Measurements from ENCODE around the gene MAD1L1.
"Not testable (repeated sequence)": the region's sequence is repeated elsewhere in the genome, so short reads cannot be mapped to it uniquely, and the experiment has no call there.

Gene MAD1L1

DNA sequence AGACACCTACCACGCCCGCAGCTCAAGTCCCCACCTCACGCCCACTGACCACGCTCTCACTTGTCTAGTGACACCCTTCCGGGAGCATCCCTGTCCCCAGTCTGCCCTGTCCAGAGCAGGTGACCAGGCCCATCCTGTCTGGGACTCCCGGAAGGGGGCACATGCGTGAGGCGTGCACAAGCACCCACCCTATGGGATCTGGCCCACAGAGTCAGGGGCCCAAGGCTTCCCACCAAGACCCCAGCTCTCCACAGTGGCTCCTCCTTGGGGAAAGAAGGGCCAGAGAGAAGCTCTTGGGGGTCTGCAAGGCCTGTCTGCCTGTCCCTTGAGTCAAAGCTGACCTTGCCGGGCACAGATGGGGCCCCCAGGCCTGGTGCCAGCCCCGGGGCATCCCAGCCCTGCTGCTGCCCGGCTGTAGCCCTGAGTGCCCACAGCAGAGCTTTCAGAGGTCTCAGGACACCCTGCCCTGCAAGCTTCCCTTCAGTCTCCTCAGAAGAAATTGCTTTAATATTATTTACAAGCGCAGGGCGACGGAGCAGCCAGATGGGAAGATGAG, 367.7 kb downstream of the MAD1L1 start:
- DNase-seq: no peak

DNA sequence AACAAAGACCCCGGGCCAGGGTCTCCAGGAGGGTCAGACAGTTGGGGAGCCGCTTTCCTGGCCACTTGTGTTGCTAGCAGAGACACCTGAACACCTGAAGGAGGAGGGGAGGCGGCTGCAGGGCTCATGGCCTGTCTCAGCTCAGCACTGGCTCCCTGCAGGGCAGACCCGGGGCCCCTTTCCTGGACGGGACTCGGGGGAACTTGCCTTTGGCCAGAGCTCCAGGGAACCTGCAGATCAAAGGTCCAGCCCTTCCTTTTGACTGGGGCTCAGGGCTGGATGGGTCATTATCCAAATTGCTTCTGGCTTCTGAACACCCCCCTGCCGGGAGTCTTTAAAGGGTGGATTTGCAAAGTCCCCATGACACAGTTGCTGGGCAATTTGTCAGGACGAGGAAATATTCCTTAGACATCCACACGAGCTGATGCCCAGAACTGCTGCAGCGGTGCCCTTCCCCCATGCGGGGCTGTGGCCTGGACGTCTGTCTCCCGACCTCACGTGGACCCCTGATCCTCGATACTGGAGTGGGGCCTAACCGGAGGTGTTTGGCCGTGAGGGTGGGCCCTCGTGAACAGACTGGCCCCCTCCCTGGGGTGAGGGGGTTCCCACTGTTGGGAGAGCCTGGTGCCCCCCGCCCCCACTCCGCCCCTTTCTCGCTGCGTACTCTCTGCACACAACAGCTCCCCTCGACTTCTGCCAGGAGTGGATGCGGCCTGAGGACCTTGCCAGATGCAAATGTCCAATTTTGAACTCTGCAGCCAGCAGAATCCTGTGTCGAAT, 368.4 kb downstream of the MAD1L1 start:
- no peak for DNase-seq

DNA sequence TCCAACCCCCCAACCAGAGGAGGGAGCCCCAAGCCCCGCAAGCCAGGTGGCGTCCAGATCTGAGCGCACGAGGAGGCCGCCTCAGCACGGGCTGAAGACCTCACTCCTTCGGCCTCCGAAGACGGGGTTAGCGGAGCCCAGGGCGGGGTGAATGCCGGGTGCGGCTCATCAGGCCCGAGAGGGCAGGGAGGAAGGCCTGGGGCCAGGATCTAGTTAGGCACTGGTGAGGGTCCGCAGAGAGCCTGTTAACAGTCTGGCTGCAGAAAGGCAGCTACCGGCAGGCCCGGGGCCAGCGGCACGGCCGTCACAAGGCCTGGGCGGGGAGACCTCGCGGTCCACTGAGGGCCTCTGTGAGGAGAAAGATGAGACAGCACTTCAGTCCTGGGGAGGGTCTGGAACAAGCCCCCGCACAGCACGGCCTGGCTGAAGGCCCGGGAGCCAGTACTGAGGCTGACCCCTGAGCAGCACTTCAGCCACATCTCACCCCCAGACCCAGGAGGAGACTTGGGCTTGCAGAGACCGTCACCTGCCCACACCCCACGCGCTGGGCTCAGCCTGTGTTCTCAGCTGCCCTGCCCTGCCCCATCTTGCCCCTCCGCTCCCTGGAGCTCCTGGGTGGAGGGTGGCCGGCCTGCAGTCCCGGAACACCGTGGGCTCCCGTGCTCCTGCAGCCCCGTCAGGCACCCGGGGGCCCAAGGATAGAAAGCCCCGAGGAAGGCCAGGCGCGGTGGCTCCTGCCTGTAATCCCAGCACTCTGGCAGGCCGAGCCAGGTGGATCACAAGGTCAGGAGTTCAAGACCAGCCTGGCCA, 369.4 kb downstream of the MAD1L1 start:
- DNase-seq: no peak

DNA sequence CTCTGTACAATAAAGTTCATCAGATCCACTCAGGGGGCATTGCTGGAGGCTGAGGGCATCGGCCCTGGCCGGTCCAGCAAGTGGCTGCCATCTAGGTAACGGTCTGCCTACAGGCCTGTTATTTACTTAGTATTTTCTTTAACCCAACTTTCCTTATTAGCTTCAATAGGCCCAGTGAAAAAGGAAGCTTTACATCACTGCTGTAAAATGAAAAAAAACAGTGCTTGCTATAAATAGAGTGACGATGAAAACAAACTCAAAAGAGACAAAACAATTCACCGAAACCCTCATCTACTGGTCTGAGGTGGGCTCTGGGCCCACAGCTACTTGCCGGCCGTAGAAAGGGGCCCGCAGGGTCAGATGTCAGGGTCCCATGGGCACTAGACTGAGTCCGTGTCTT, 370.2 kb downstream of the MAD1L1 start:
- DNase-seq: no peak

DNA sequence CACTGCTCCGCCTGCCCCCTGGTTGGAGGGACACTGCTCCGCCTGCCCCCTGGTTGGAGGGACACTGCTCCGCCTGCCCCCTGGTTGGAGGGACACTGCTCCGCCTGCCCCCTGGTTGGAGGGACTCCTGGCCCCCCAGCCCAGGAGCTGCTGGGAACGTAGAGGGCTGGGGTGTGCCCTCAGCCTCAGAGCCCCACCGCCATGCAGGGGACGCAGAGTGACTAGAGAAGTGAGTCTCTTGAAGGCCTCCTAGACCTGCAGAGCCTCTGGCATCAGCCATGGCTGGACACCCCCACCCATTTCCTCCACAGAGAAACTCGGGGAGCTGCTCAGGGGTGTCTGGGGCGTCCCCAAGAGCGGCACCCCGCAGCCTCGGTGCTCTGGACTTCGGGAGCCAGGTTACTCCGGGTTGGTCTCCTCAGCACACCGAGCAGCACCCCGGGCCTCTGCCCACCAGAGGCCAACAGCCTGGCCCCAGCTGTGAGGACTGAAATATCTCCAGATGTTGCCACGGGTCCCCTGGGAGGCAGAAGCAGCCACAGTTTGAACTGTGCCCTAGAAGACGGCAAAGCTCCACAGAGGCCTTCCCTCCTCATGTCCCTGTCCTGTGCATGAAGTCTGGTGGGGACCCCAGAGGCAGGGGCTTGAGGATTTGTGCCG, 370.8 kb downstream of the MAD1L1 start:
- no peak for DNase-seq

DNA sequence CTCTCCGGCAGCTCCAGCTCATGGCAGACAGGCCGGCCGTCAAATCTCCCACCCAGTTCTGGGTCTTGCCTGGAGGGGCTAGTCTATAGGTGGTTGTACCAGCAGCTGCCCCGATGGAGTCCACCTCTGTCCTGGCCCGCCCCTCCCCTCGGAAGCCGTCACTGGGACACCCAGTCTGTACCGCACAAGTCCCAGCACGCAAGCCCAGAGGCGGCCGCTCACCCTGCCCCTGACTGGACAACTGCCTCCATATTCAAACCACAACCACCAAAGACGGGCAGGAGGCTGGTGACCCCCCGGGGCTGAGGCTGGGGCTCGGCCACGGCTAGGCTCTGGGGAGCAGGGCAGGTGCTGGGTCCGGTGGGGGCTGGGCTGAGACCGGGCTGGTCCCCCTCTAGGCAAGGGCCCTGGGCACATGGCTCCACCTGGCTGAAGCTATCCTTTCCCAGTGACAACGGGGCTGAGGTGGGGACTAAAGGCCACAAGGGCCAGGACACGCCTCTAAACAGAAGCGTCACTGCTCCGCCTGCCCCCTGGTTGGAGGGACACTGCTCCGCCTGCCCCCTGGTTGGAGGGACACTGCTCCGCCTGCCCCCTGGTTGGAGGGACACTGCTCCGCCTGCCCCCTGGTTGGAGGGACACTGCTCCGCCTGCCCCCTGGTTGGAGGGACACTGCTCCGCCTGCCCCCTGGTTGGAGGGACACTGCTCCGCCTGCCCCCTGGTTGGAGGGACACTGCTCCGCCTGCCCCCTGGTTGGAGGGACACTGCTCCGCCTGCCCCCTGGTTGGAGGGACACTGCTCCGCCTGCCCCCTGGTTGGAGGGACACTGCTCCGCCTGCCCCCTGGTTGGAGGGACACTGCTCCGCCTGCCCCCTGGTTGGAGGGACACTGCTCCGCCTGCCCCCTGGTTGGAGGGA, 371.6 kb downstream of the MAD1L1 start:
- DNase-seq: not testable (repeated sequence)

DNA sequence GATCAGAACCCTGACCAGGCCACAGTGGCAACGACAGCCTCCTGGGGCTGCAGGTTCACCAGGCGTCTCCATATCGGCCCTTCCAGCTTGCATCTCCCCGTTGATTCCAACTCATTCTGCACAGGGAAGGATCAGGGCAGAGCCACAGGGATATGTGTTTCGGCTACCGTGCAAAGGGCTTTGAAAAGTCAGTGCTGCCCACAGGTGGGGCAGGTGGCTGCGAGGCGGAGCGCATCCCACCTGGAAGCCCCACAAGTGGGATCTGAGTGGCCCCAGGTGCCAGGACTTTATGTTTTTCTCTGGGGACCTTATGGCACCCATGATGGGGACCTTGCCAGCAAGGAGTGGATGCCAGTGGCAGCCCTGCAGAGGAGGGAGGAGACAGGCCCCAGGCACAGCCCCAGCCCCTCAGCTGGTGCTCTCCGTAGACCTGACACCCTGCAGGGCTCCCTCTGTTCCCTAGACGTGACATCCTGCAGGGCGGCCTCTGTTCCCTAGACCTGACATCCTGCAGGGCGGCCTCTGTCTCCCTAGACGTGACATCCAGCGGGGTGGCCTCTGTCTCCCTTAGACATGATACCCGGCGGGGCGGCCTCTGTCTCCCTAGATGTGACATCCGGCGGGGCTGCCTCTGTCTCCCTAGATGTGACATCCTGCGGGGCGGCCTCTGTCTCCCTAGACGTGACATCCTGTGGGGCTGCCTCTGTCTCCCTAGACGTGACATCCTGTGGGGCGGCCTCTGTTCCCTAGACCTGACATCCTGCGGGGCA, 373.3 kb downstream of the MAD1L1 start:
- no peak for DNase-seq

DNA sequence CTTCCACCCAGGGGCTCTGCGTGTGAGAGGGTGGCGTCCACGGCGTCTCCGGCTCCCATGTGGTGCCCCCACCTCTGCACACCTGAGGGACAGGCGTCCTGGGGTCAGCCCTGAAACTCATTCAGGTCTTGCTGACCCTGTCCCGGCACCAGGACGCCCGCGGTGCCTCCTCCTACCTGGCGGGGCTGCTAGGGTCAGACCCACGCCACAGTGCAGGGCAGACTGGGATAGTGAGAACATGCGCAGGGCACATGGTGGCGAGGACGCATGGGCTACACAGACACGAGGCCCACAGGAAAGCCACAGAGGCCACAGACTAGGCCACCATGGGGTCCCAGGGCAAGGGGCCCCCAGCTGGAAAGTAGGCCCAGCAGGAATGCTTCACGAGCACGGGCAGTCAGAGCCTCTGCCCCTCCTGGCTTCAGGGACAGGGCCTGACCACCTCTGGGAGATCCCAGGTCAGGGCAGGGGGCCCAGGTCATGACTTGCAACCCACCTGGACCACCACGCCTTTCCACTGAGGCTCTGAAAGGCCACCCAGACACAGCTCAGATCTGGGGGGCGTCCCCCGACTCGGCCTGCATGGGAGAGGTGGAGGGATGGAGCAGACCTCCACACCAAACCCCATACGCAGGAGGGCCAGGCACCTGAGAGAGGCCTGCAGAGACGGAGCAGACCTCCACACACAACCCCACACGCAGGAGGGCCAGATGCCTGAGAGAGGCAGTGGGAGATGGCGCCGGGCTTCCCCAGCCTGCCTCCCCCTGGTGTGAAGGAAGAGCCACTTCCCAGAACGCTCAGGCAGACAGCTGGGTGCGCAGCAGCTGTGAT, 374.1 kb downstream of the MAD1L1 start:
- DNase-seq: no peak

DNA sequence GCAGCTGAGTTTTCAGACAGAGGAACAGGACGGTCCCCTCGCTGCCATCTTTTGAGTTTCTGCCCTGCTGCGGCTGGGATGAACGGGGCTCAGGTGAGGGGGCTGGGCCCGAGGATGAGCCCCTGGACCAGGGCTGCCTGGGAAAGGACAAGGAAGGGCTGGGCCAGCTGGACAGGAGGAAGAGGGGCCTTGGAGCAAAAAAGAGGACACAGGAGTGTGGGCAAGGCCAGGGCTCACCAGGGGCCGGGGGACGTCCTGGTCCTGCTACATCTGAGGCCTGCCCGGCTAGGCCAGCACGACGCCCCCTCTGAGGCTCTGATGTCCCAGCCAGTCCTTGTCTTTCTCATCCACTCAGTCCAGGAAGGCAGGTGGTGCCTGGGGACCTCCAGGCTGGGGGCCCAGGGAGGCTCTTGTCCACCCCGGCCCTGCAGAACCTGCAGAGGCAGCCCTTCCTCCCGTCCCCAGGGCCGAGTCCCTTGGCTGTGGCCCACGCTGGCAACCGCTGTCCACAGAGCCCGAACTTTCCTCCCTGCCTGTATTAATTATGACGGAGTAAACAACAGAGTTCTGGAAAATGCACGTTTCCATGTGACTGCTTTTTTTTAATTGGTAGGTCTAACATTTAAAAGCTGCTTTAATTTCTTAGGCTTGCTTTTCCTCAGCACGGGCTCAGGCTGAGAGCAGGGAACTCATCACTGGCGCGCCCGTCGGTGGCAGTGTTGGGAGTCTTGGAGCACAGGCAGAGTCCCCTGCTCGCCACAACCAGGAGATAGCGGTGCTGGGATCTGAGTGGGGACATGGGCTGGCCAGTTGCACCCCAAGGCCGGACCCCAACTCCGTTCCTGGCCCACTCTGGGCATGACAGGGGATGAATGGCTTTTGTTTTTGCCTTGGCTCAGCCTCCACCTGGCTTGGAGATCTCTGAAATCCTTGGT, 375.0 kb downstream of the MAD1L1 start:
- DNase-seq: no peak

DNA sequence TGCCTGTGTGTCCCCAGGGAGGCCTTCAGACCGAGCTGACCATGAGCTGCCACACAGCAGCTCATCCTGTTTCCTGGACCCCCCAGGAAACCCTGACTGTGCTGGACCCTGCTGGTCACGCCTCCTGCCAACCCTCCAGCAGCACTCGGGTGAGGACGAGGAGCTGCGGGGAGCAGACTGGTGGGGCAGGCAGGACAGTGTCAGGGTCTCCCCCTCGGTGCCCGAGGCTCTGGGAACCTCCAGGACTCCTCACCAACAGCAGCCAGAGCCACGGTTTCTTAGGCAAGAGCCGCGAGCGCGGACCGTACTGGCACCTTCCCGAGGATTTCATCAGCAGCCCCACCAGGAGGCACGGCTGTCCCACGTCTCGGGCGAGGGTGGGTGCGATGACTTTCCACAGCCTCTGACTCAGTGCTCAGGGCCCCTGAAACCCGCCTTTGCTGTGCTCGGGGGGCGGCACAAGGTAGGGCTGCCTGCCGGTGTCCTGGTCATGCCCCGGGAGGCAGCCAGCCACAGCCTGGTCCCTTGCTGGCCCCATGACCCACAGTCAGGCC, 375.8 kb downstream of the MAD1L1 start:
- no peak for DNase-seq

DNA sequence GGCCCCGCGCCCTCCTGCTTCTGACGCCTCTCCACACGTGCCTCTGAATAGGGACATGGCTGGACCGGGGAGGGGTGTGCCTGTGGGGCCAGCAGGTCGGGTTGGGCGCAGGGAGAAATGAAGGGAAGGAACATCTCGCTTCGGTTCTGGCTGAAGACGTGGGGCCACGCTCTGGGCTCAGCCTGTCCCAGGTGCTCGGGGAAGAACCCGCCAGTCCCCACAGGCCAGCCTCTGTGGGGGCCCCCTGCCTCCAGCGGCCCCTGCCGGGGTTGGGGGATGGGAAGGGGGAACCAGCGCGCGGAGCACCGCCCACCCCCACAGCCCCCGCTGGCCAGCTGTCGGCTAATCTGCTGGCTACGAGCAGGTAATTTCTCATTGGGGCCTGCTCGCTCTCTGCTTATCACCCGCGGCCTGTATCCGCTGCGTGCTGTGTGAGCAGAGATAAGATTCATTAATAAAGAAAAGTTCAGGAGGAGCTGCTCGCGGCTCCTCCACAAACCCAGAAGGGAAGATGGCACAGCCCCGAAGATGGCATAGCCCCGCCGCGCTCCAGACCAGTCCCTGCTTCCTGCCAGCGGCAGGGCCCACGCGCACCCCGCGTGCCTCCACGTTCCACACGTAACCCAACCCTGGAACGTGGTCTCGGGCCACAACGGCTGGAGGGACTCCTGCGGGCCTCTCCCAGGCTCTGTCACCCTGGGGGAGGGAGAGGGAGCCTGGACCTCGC, 376.4 kb downstream of the MAD1L1 start:
- DNase-seq: no peak

DNA sequence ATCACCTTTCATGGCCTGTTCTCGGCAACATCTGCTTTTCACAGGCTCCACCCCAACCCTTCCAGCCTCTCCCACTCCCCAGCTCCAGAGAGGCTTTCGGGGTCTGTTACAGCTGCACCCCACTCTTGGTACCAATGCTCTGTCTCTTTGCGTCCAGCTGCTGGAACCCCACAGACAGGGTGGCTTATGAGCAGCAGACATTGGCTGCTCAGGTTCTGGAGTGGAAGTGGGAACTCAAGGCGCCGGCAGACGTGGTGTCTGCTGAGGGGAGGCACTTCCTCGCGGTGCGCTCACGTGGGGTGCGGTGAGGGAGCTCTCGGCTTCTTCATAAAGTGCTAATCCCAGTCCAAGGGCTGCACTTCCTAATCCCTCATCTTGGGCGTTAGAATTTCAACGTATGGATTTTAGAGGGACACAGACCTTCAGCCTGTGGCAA, 377.0 kb downstream of the MAD1L1 start:
- DNase-seq: no peak

DNA sequence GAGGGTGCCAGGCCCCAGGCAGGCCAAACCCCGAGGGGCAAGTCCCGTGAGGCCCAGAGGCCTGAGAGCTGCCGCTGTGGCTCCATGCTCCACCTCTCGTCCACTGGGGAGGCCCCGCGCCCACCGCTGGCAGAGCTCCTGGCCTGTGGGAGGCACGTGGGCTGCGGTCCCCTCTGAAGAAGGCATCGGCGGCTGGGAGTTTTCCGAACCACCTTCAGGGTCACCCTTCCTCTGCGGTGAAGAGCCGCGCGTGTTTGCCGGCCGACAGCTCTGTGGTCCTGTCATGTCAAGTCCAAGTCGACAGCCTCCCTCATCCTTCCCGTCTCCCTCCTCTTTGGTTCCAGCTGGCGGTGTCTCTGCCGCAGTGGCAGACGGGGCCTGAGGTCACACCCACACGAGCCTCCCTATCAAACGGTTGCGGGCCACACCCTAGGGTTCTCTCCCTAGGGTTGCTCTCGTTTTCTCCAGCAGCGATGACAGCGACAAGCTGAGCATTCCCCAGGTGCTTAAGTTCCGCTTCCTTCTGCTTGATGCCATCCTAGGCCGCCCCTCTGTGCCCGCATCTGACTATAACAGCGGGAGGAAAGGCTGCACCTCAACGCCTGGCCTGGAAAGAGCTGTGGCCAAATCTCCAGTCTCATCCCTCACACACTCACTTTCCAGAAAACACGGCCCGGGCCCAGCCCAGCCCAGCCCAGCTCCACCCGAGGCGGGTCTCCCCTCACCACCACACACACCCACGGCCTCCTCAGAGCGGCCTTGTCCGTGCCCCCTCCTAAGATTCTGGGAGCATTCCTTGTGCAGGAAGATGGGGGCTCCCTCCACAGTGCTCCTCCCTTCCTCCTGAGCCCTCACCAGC, 377.6 kb downstream of the MAD1L1 start:
- no peak for DNase-seq

DNA sequence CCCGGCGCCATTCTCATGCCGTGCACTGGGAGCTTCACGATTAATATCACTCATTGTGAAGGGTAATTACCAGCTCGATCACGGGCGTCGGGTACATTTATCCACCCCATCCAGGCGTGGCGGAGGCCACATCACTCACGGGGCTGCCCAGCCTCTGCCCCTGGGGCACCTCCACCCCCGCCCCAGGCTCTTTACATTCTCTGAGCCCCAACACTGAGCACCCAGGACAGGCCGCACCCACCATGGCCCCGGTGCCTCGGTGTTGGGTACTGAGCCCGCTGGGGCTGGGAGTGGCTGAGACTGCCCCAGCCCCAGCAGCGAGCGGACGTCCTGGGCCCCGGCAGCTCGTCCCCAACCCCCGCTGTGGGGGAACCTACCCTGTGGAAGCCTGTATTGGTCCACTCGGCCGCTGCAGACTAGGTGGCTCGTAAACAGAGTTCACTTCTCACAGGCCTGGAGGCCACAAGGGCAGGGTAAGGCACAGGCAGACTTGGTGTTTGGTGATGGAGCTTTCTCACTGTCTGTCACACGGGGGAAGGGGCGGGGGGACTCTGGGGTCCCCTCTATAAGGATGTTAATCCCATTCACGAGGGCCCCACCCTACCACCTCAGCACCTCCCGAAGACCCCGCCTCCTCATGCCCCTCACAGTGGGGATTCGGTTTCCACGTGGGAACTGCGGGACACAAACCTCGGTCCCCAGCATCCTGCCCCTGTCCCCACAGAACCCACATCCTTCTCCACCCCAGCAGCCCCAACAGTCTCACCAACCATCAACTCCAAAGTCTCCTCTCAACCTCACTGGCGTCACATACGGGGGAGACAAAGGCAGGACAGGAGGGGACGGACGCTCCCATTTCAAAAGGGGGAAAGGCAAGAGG, 378.5 kb downstream of the MAD1L1 start:
- no peak for DNase-seq

DNA sequence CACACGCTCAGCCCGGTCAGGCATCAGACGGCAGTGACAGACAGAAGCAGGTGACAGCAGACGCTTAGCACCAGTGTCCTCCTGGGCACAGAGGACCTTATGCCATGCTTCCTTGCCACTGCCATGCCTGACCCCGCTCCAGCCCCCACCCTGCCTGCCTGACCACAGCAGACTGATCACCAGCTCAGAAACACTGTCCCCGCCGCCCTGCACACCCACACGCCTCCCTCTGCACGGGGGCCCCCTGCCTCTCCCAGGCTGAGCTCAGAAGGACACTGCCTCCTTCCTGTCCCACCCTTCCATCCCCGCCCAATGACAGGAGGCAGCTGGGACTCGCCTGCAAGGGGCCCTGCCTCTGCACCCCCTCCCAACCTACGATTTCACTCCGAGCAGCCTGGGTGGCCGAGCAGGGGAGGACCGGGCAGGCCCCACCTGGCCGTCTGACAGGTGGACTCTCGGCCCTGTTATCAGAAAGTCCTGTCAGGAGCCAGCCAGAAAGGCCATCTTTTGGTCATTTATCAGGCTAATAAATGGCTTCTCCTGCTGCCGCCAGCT, 379.2 kb downstream of the MAD1L1 start:
- no peak for DNase-seq
